Measurements from ENCODE around the gene DOCK10.
A peak's percentile ranks its signal among the peaks of the same experiment; 100 is the strongest.

The DOCK10 gene

DNA sequence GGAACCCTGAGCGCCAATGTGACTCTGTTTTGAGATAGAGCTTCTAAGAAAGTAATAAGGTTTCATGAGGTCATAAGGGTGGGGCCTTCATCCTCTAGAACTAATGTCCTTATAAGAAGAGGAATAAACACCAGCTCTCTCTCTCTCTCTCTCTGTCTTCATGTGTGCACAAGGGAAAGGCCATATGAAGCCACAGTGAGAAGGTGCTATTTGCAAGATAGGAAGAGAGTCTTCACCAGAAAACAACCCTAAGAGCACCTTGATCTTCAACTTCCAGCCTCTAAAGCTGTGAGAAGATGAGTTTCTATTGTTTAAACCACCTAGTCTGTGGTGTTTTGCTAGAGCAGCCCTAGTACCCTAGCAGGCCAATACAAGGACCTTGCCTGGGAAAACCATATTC is 55.8 kb downstream of the DOCK10 start:
- Histone ChIP-seq H3K4me2 (ENCODE audit: insufficient read depth, low read length) (no peak overlapping the region), H3K9ac (ENCODE audit: low read depth, low read length) (no peak overlapping the region), H3K27ac (ENCODE audit: low read length) (no peak overlapping the region), H3K27me3 (ENCODE audit: insufficient read depth, low read length, poor library complexity) (no peaks in the 10 kb centered on the region), H3K9me3 (ENCODE audit: insufficient read depth, low read length, severe bottlenecking) (no peaks in the 10 kb centered on the region), H3K4me1 (ENCODE audit: insufficient read depth, low read length) (peaks cover 24% of the 10 kb centered on the region), H2AFZ (ENCODE audit: low read depth, low read length) (no peak overlapping the region), H3K4me3 (ENCODE audit: low read depth in 1 of 2, low read length in 2 of 2) (no peak overlapping the region), H4K20me1 (ENCODE audit: insufficient read depth, low read length) (peaks cover 15% of the 10 kb centered on the region), H3K79me2 (ENCODE audit: insufficient read depth, low read length) (peaks cover 14% of the 10 kb centered on the region), H3K36me3 (ENCODE audit: insufficient read depth, low read length) (peaks cover 7% of the 10 kb centered on the region; the same call in 1 of the 2 replicates)
- TF ChIP-seq EZH2 (IDR thresholded peaks at IDR 0.05; ENCODE audit: borderline replicate concordance, low read depth, low read length, severe bottlenecking), result no peak
- TF ChIP-seq, protein P1, sequence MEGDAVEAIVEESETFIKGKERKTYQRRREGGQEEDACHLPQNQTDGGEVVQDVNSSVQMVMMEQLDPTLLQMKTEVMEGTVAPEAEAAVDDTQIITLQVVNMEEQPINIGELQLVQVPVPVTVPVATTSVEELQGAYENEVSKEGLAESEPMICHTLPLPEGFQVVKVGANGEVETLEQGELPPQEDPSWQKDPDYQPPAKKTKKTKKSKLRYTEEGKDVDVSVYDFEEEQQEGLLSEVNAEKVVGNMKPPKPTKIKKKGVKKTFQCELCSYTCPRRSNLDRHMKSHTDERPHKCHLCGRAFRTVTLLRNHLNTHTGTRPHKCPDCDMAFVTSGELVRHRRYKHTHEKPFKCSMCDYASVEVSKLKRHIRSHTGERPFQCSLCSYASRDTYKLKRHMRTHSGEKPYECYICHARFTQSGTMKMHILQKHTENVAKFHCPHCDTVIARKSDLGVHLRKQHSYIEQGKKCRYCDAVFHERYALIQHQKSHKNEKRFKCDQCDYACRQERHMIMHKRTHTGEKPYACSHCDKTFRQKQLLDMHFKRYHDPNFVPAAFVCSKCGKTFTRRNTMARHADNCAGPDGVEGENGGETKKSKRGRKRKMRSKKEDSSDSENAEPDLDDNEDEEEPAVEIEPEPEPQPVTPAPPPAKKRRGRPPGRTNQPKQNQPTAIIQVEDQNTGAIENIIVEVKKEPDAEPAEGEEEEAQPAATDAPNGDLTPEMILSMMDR (IDR thresholded peaks at IDR 0.05; ENCODE audit: borderline replicate concordance, extremely low read depth, low read length, poor library complexity, severe bottlenecking), result no peak
- ATAC-seq (ENCODE audit: insufficient read depth, low read depth) (no peak), DNase-seq (no peak)

DNA sequence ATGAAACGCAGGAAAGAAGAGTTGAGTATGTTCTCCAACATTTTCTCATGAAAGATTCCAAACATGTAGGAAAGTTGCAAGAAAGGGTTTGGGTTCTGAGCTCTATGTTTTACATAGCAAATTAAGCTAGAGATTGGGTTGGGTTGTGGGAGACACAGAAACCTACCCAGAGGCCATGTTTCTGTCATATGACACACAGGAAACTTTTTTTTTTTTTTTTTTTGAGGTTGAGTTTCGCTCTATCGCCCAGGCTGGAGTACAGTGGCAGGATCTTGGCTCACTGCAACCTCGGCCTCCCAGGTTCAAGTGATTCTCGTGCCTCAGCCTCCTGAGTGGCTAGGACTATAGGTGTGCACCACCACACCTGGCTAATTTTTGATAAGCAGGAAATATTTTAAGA is 57.6 kb downstream of the DOCK10 start:
- Histone ChIP-seq H3K27me3 (ENCODE audit: insufficient read depth, low read length, poor library complexity) (no peaks in the 10 kb centered on the region), H3K36me3 (ENCODE audit: insufficient read depth, low read length) (peaks cover 3% of the 10 kb centered on the region; the same call in 1 of the 2 replicates), H3K27ac (ENCODE audit: low read length) (no peak overlapping the region; the same call in 1 of the 2 replicates), H3K9ac (ENCODE audit: low read depth, low read length) (no peak overlapping the region), H3K4me1 (ENCODE audit: insufficient read depth, low read length) (peaks cover 24% of the 10 kb centered on the region), H3K9me3 (ENCODE audit: insufficient read depth, low read length, severe bottlenecking) (no peaks in the 10 kb centered on the region), H4K20me1 (ENCODE audit: insufficient read depth, low read length) (peaks cover 15% of the 10 kb centered on the region), H3K4me2 (ENCODE audit: insufficient read depth, low read length) (no peak overlapping the region), H2AFZ (ENCODE audit: low read depth, low read length) (no peak overlapping the region), H3K4me3 (ENCODE audit: low read depth in 1 of 2, low read length in 2 of 2) (no peak overlapping the region), H3K79me2 (ENCODE audit: insufficient read depth, low read length) (peaks cover 16% of the 10 kb centered on the region)
- TF ChIP-seq, protein P1 (IDR thresholded peaks at IDR 0.05; ENCODE audit: borderline replicate concordance, extremely low read depth, low read length, poor library complexity, severe bottlenecking), result no peak
- TF ChIP-seq EZH2 (IDR thresholded peaks at IDR 0.05; ENCODE audit: borderline replicate concordance, low read depth, low read length, severe bottlenecking), result no peak
- ATAC-seq (ENCODE audit: insufficient read depth, low read depth), result no peak
- no peak for DNase-seq

DNA sequence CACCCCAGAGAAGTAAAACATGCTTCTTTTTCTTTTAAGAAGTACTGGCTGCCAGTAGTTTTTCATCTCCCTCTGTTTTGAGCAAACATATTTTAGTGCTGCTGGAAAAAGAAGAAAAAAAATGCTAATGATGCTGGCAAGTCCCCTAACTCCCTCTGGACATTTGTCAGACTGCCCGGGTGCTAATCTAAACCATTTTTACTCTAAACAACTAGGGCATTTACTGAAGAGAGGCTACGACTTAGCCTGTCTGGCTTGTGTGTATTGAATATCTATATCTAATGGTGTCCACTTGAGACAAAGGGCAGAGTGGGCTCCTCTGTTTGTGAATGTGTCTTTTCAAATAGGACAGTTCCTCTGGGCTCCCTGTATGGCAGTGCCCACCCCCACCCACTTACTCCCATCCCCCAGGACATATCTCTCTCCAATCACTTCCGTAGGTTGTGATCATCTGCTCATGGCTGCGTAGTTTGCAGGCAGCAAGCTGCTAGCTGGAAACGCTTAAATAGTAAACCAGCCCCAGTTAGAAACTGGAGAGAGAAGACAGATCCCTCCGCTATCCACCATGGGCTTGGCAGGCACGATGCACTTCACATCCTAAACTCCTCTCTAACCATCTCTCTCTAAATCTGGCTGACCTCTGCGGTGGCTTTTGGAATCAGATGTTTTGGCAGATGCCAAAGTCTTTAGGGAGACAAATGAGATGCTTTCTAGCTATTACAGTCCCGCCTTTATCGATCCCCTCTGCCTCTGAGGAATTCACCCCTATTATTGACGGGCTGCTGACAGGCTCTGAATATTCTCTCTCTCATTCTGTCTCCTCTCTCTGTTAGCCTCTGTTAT is 58.3 kb downstream of the DOCK10 start:
- peak overlapping the region; percentile 6 for H3K27ac ChIP-seq (ENCODE audit: low read length)
- H3K4me3 ChIP-seq (ENCODE audit: low read depth in 1 of 2, low read length in 2 of 2), result no peak overlapping the region
- H2AFZ ChIP-seq (ENCODE audit: low read depth, low read length), result no peak overlapping the region
- peaks cover 24% of the 10 kb centered on the region for H3K4me1 ChIP-seq (ENCODE audit: insufficient read depth, low read length)
- peak overlapping the region; percentile 38 for H3K4me2 ChIP-seq (ENCODE audit: insufficient read depth, low read length)
- no peaks in the 10 kb centered on the region for H3K27me3 ChIP-seq (ENCODE audit: insufficient read depth, low read length, poor library complexity)
- H3K9ac ChIP-seq (ENCODE audit: low read depth, low read length), result no peak overlapping the region
- H3K36me3 ChIP-seq (ENCODE audit: insufficient read depth, low read length), result peaks cover 1% of the 10 kb centered on the region; the same call in 1 of the 2 replicates
- DNase-seq (no peak), ATAC-seq (ENCODE audit: insufficient read depth, low read depth) (peak; percentile 11; the same call in 1 of the 3 replicates)
- no peaks in the 10 kb centered on the region for H3K9me3 ChIP-seq (ENCODE audit: insufficient read depth, low read length, severe bottlenecking)
- H3K79me2 ChIP-seq (ENCODE audit: insufficient read depth, low read length), result peaks cover 13% of the 10 kb centered on the region
- H4K20me1 ChIP-seq (ENCODE audit: insufficient read depth, low read length), result peaks cover 12% of the 10 kb centered on the region
- TF ChIP-seq, protein P1 (IDR thresholded peaks at IDR 0.05; ENCODE audit: borderline replicate concordance, extremely low read depth, low read length, poor library complexity, severe bottlenecking), result no peak
- no peak for TF ChIP-seq EZH2 (IDR thresholded peaks at IDR 0.05; ENCODE audit: borderline replicate concordance, low read depth, low read length, severe bottlenecking)

Measured in DND-41 (cell line).